GM23338 (cell line): ENCODE measurements around the gene SPATA9. TPM values are rescaled to one million over a fixed set of nuclear protein-coding genes. Genes with fewer than 3 reads are reported as not detected.
"Not testable (repeated sequence)": the region's sequence is repeated elsewhere in the genome, so short reads cannot be mapped to it uniquely, and the experiment has no call there.

Experiments
- ATAC-seq: fragments of 200-7000 bp; cut with Tn5 transposase; 3 replicates; pipeline ENCODE4 v1.9.1; 2020
- DNase-seq: peaks from one replicate; pipeline ENCODE4 v3.0.0-alpha.2; 2015; ENCODE audit warnings: low spot score
- H2AFZ ChIP-seq: fragments of 200-600 bp; sonication (generic); 2 replicates; pipeline ENCODE4 v1.8.0; 2016; ENCODE audit warnings: antibody characterized with exemption, mild to moderate bottlenecking, moderate library complexity
- H3F3A ChIP-seq: fragments of 200-600 bp; sonication (generic); replicated peaks from 2 replicates; pipeline ENCODE4 v1.8.0; 2017; ENCODE audit warnings: antibody characterized with exemption, mixed run types, low read depth
- H3K27ac ChIP-seq: fragments of 200-600 bp; sonication (generic); 2 replicates; pipeline ENCODE4 v1.6.1; 2016; ENCODE audit warnings: low read depth
- H3K27me3 ChIP-seq: fragments of 200-600 bp; sonication (generic); 2 replicates; pipeline ENCODE4 v1.8.0; 2016; ENCODE audit warnings: mild to moderate bottlenecking, mixed run types, moderate library complexity; ENCODE audit not compliant: insufficient read depth
- H3K36me3 ChIP-seq: fragments of 200-600 bp; sonication (generic); 2 replicates; pipeline ENCODE4 v1.8.0; 2016; ENCODE audit warnings: mild to moderate bottlenecking; ENCODE audit not compliant: insufficient read depth
- H3K4me1 ChIP-seq: fragments of 200-600 bp; sonication (generic); 2 replicates; pipeline ENCODE4 v1.8.0; 2016; ENCODE audit warnings: mild to moderate bottlenecking, moderate library complexity; ENCODE audit not compliant: insufficient read depth
- H3K4me2 ChIP-seq: fragments of 200-600 bp; sonication (generic); 2 replicates; pipeline ENCODE4 v1.7.1; 2017; ENCODE audit warnings: mixed run types
- H3K4me3 ChIP-seq: fragments of 200-600 bp; sonication (generic); 2 replicates; pipeline ENCODE4 v1.6.1; 2016; ENCODE audit warnings: mixed run types
- H3K79me2 ChIP-seq: fragments of 200-600 bp; sonication (generic); replicated peaks from 2 replicates; pipeline ENCODE4 v1.8.0; 2017; ENCODE audit warnings: mild to moderate bottlenecking; ENCODE audit not compliant: insufficient read depth
- H3K9me2 ChIP-seq: fragments of 200-600 bp; sonication (generic); 2 replicates; pipeline ENCODE4 v1.8.0; 2017; ENCODE audit not compliant: insufficient read depth
- H4K20me1 ChIP-seq: fragments of 200-600 bp; sonication (generic); replicated peaks from 2 replicates; pipeline ENCODE4 v1.8.0; 2017; ENCODE audit warnings: mild to moderate bottlenecking; ENCODE audit not compliant: insufficient read depth
- H3K27ac Mint-ChIP-seq: 2 replicates; pipeline ENCODE4 v1.8.0; 2020; ENCODE audit warnings: inconsistent platforms, mild to moderate bottlenecking, moderate library complexity, mixed read lengths
- H3K27me3 Mint-ChIP-seq: 3 replicates; pipeline ENCODE4 v1.8.0; 2022; ENCODE audit warnings: low read depth, mild to moderate bottlenecking, moderate library complexity, mixed read lengths, inconsistent platforms; ENCODE audit not compliant: insufficient read depth, poor library complexity
- H3K36me3 Mint-ChIP-seq: 3 replicates; pipeline ENCODE4 v1.8.0; 2021; ENCODE audit warnings: low read depth, mild to moderate bottlenecking, inconsistent platforms, moderate library complexity, mixed read lengths
- H3K4me1 Mint-ChIP-seq: 3 replicates; pipeline ENCODE4 v1.8.0; 2020; ENCODE audit warnings: mild to moderate bottlenecking, inconsistent platforms, mixed read lengths
- H3K4me3 Mint-ChIP-seq: 3 replicates; pipeline ENCODE4 v1.8.0; 2021; ENCODE audit warnings: moderate library complexity, mild to moderate bottlenecking, inconsistent platforms, mixed read lengths
- H3K9me3 Mint-ChIP-seq: 3 replicates; pipeline ENCODE4 v1.8.0; 2020; ENCODE audit warnings: moderate library complexity, mild to moderate bottlenecking, inconsistent platforms, mixed read lengths
- ETS1 ChIP-seq: IDR thresholded peaks from 2 replicates; pipeline ENCODE4 v1.6.1; 2016; ENCODE audit warnings: antibody characterized with exemption
- POLR2AphosphoS5 ChIP-seq: IDR thresholded peaks from 2 replicates; pipeline ENCODE4 v1.6.1; 2016; ENCODE audit warnings: antibody characterized with exemption, low read depth
- REST ChIP-seq: IDR thresholded peaks from one replicate; pipeline ENCODE4 v1.6.1; 2018; ENCODE audit warnings: antibody characterized with exemption; ENCODE audit not compliant: unreplicated experiment
- ZNF462 ChIP-seq: fragments of 250-450 bp; sonication (Bioruptor Pico); IDR thresholded peaks from 2 replicates; pipeline ENCODE4 v1.5.0; 2020; ENCODE audit warnings: mild to moderate bottlenecking, moderate library complexity
- polyA plus RNA-seq: library from polyadenylated mRNA; unstranded; fragments of >200 nt; fragmentation: Nextera tagmentation; extraction: Ambion mirVana; gene quantifications from 2 replicates; pipeline ENCODE4 v1.2.1, GENCODE V29; 2016
- total RNA-seq: library from RNA; depleted of rRNA; stranded (reverse); fragments of >200 nt; shearing (Covaris generic); gene quantifications from 2 replicates; pipeline ENCODE4 v1.2.3, GENCODE V29; 2014

The SPATA9 gene
- total and polyA plus RNA-seq, 2 experiments from 2014 or later = not detected

GRCh38 chr5:95708876-95709275, 26.1 kb upstream of the SPATA9 start (continued):
- TF ChIP-seq ZNF462 (CRISPR knock-in tag) = no peak
- TF ChIP-seq POLR2AphosphoS5 = no peak
- TF ChIP-seq REST = no peak
- no peak for TF ChIP-seq ETS1

- not testable (repeated sequence) for H2AFZ ChIP-seq, H4K20me1 ChIP-seq, ATAC-seq, H3K4me3 Mint-ChIP-seq, DNase-seq, H3K27ac Mint-ChIP-seq, H3K27ac ChIP-seq, H3K9me2 ChIP-seq, H3K79me2 ChIP-seq, H3K36me3 Mint-ChIP-seq, H3K27me3 Mint-ChIP-seq, H3K9me3 Mint-ChIP-seq, H3F3A ChIP-seq, H3K4me2 ChIP-seq, H3K36me3 ChIP-seq, H3K4me3 ChIP-seq
- H3K27me3 ChIP-seq = peaks cover 39% of the 10 kb centered on the region
- peaks cover 14% of the 10 kb centered on the region for H3K4me1 ChIP-seq
- peaks cover 14% of the 10 kb centered on the region; the same call in 2 of the 3 replicates for H3K4me1 Mint-ChIP-seq
These were observed 24.9 kb upstream of the SPATA9 start for GRCh38 chr5:95707534-95708188.
